ENCODE measurements around the gene LRRC8D. TPM values are rescaled to one million over a fixed set of nuclear protein-coding genes. Genes with fewer than 3 reads are reported as not detected.
A peak's percentile ranks its signal among the peaks of the same experiment; 100 is the strongest.

The LRRC8D gene
- total RNA-seq, 4 donors from 2014 or later: 14.4 to 17.7 (median 15.7) TPM

DNA sequence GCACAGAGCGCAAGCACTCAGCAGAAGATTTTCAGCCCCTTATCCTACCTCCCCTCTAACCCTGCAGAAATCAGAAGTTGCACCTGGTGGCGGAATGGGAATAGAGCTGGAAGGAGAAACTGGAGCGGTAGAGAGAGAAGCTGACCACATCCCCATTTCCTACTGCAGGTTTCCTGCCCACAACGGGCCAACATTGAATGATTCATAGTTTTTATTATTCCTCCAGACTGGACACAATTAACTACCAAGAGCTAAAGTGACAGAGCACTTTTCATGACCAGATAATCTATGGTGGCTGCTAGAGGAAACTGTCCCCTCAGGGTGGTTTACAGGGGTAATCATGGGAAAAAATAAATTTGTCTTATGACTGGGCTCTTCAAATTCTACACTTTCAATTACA is 21.3 kb upstream of the LRRC8D start:
- intact Hi-C loops (cut with DNase I; ENCODE audit: low total_unique reads): no loop called here
- WGBS, 2 donors: 76% methylated on average over 4 of the region's 4 CpGs
- no peak for DNase-seq (ENCODE audit: low spot score in 2 of 2)
- TF ChIP-seq, protein P1, sequence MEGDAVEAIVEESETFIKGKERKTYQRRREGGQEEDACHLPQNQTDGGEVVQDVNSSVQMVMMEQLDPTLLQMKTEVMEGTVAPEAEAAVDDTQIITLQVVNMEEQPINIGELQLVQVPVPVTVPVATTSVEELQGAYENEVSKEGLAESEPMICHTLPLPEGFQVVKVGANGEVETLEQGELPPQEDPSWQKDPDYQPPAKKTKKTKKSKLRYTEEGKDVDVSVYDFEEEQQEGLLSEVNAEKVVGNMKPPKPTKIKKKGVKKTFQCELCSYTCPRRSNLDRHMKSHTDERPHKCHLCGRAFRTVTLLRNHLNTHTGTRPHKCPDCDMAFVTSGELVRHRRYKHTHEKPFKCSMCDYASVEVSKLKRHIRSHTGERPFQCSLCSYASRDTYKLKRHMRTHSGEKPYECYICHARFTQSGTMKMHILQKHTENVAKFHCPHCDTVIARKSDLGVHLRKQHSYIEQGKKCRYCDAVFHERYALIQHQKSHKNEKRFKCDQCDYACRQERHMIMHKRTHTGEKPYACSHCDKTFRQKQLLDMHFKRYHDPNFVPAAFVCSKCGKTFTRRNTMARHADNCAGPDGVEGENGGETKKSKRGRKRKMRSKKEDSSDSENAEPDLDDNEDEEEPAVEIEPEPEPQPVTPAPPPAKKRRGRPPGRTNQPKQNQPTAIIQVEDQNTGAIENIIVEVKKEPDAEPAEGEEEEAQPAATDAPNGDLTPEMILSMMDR (IDR thresholded peaks at IDR 0.05): no peak
- TF ChIP-seq POLR2A (IDR thresholded peaks at IDR 0.05): no peak
- H3K4me3 ChIP-seq (ENCODE audit: low read depth, poor library complexity, severe bottlenecking): no peak overlapping the region

DNA sequence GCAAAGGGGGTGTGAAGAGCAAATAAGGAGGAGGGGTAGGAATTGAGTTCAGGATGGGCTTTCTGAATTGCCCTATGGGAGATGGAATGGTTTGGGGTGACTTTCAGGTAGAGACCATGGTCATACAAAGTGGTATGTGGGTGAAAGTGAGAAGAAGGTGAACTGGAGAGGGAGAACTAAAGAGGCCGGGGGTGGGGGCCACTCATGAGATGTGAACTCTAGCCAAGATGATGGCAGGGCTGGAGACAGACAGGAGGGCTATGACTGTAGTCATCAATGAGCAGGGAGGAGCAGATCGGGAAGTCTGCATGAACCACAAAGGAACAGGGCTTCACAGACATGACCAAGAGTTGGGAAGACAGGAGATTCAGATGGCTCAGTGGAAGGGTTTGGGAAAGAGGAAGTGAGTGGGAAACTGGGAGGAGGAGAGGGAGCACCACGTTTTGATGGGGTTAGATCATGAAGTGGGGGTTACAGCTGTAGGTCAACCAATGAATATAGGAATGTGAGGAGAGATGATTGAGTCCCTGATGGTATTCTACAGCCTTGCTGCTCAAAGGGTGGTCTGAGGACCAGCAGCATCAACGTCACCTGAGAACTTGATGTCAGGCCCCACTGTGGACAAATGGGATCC is 20.7 kb upstream of the LRRC8D start:
- no peak for DNase-seq (ENCODE audit: low spot score in 2 of 2)
- no peak overlapping the region for H3K4me3 ChIP-seq (ENCODE audit: low read depth, poor library complexity, severe bottlenecking)
- intact Hi-C loops (cut with DNase I; ENCODE audit: low total_unique reads): no loop called here
- no peak for TF ChIP-seq POLR2A (IDR thresholded peaks at IDR 0.05)
- TF ChIP-seq, protein P1 (IDR thresholded peaks at IDR 0.05): no peak
- WGBS, 2 donors: 80 to 82% methylated on average over 4 of the region's 4 CpGs

DNA sequence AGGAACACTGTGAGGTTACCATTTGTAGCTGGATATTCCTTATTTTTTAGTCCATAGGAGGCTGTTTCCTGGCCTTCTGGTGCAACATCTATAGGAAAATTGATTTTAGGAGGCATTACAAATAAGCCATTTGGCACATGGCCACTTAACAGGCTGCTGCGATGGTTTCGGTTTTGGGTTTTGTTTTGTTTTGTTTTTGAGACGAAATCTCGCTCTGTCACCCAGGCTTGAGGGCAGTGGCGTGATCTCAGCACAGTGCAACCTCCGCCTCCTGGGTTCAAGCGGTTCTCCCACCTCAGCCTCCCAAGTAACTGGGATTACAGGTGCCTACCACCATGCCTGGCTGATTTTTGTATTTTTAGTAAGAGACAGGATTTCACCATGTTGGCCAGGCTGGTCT is 20.1 kb upstream of the LRRC8D start:
- intact Hi-C loops (cut with DNase I; ENCODE audit: low total_unique reads): no loop called here
- no peak for TF ChIP-seq POLR2A (IDR thresholded peaks at IDR 0.05)
- TF ChIP-seq, protein P1 (IDR thresholded peaks at IDR 0.05): no peak
- DNase-seq (ENCODE audit: low spot score in 2 of 2): no peak
- WGBS, 2 donors: 82 to 86% methylated on average over 7 of the region's 7 CpGs
- H3K4me3 ChIP-seq (ENCODE audit: low read depth, poor library complexity, severe bottlenecking): no peak overlapping the region

DNA sequence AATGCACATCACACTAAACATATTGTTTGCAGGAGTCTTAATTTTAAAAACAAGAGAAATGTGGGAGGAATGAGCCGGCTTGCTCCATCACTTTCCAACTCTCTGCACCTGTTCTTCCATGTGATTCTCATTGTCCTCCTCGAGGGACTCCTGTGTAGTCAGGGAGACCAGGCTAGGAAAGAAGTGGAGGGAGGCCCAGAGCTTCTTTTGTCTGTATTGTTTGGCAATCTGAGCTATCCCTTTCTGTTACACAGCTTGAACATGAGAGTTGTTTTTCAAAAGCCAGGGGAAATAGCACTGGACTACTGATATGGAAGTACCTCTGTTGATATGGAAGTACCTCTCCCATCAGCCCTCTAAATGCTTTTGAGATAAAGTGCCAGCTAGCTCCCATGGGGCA is 18.8 kb upstream of the LRRC8D start:
- TF ChIP-seq POLR2A (IDR thresholded peaks at IDR 0.05): no peak
- TF ChIP-seq, protein P1 (IDR thresholded peaks at IDR 0.05): no peak
- no peak overlapping the region for H3K4me3 ChIP-seq (ENCODE audit: low read depth, poor library complexity, severe bottlenecking)
- WGBS, 2 donors: 60 to 78% methylated on average over 2 of the region's 2 CpGs
- intact Hi-C loops (cut with DNase I; ENCODE audit: low total_unique reads): no loop called here
- DNase-seq (ENCODE audit: low spot score in 2 of 2): no peak

DNA sequence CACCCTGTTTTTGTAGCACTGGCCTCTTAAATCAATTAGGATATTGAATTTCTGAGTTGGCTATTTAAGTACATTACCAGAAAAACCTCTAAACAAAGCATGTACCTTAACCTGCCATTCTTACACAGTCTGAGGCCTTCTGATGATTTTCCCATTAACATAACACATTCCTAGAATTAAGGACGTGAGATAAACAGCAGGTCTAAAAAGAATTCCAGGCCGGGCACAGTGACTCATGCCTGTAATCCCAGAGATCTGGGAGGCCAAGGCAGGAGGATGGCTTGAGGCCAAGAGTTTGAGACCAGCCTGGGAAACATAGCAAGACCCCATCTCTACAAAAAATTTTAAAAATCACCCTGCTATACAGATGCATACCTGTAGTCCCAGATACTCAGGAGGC is 18.0 kb upstream of the LRRC8D start:
- H3K4me3 ChIP-seq (ENCODE audit: low read depth, poor library complexity, severe bottlenecking): no peak overlapping the region
- no peak for DNase-seq (ENCODE audit: low spot score in 2 of 2)
- intact Hi-C loops (cut with DNase I; ENCODE audit: low total_unique reads): no loop called here
- 58 to 67% methylated on average over 2 of the region's 2 CpGs for whole genome bisulfite sequencing, 2 donors
- TF ChIP-seq POLR2A (IDR thresholded peaks at IDR 0.05): no peak

DNA sequence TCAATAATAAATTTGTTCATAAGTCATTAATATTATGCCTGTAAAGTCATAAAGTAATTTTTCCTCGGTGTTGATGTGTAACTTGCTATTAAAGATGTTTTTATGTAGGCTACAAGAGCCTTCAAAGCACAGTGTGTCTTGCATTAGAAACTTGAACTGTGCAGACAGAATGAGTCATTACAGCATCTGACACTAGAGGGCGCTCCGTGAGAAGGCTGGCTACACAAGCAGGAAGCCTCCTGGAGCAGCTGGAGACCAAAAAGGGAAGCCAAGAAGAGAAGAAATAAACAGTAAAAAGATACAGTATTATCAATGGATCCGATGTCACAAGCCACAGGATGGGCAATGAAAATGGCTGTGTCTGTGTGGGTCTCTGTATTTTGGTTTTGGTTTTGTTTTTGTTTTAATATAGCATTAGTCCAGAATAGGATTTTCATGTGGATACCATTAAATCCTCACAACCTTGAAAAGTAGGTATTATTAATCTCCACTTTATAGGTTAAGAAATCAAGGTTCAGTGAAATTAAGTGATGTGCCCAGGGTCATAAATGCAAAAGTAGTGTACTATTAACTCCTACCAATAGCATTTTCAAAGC is 16.1 kb upstream of the LRRC8D start:
- WGBS, 2 donors: 0 to 1% methylated on average over 4 of the region's 4 CpGs
- intact Hi-C loops (cut with DNase I; ENCODE audit: low total_unique reads): no loop called here
- H3K4me3 ChIP-seq (ENCODE audit: low read depth, poor library complexity, severe bottlenecking): no peak overlapping the region
- no peak for TF ChIP-seq POLR2A (IDR thresholded peaks at IDR 0.05)
- TF ChIP-seq, protein P1 (IDR thresholded peaks at IDR 0.05): peak in 1 of 3 donors; percentile 66
- DNase-seq (ENCODE audit: low spot score in 2 of 2): peak; percentile 88 to 95

Data from lower leg skin (tissue), 4 donors.